GM10248 (cell line): ENCODE measurements around the gene PASK.

ENCODE experiments used
- CTCF ChIA-PET: fragments of 300-600 bp; sonication (Branson Sonifier 250); formaldehyde crosslinking; extraction: SDS; loops from one replicate; lab custom pipeline; 2021; ENCODE audit warnings: antibody characterized with exemption; lab: Yijun Ruan, JAX
- POLR2A ChIA-PET: fragments of 350-650 bp; sonication (Branson Sonifier 250); formaldehyde crosslinking; extraction: SDS; loops from one replicate; lab custom pipeline; 2020; ENCODE audit warnings: antibody characterized with exemption; lab: Yijun Ruan, JAX
- DNase-seq: peaks from one replicate; pipeline ENCODE4 v3.0.0; 2012; ENCODE audit errors: extremely low spot score
- TF ChIP-seq, protein P1 (sequence below): IDR thresholded peaks from 2 replicates; pipeline ENCODE4 v1.5.1; 2012; ENCODE audit warnings: mild to moderate bottlenecking, low read depth; ENCODE audit errors: extremely low read depth, missing control alignments, control extremely low read depth

Gene PASK

DNA sequence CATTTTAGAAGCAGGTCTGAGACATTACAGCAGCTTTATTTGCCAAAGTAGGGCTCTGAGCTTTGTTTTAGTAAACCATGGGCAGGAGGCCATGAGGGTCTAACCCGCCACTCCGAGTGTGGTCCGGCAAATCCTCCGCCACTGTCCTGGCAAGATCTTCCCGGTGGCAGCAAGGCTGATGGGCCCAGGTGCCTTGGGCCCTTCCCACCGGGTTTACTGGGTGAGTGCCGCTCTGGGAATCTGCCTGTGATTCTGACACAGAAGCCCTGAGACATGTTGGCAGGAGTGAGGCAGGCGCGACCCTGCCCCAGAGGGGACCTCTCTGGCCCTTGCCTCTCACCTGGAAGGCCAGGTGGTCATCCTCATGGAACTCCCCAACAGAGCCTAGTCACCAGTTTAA lies 77.1 kb downstream of the PASK start:
- CTCF ChIA-PET = interaction anchor here (1.3 kb wide), 1 partner anchor 88 kb away, joined by 3 read pairs; no protein-coding TSS in a partner anchor
- POLR2A ChIA-PET = no interaction called here
- TF ChIP-seq, protein P1, sequence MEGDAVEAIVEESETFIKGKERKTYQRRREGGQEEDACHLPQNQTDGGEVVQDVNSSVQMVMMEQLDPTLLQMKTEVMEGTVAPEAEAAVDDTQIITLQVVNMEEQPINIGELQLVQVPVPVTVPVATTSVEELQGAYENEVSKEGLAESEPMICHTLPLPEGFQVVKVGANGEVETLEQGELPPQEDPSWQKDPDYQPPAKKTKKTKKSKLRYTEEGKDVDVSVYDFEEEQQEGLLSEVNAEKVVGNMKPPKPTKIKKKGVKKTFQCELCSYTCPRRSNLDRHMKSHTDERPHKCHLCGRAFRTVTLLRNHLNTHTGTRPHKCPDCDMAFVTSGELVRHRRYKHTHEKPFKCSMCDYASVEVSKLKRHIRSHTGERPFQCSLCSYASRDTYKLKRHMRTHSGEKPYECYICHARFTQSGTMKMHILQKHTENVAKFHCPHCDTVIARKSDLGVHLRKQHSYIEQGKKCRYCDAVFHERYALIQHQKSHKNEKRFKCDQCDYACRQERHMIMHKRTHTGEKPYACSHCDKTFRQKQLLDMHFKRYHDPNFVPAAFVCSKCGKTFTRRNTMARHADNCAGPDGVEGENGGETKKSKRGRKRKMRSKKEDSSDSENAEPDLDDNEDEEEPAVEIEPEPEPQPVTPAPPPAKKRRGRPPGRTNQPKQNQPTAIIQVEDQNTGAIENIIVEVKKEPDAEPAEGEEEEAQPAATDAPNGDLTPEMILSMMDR = no peak
- no peak for DNase-seq

DNA sequence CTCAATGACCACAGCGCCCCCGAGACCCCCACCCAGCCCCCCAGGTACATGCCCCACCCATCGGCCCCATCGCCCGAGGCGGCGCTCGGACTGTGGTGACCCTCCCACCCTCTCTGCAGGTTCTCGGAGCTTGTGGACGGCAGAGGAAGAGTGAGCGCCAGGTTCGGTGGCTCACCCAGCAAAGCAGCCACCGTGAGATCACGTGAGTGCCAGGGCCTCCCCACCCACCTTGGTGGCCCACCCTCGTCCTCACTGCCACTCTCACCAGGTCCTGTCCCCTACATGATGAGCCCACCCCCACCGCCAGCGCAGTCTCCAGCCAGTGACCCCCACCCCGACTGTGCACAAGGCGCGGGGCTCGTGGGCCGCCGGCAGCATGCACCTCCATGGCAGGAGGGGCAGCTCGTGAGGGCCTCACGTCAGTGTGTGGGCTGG lies 77.6 kb downstream of the PASK start:
- ChIA-PET POLR2A (no interaction called here), CTCF (interaction anchor here (1.3 kb wide), 1 partner anchor 88 kb away, joined by 3 read pairs; no protein-coding TSS in a partner anchor)
- TF ChIP-seq, protein P1 = no peak
- no peak for DNase-seq

DNA sequence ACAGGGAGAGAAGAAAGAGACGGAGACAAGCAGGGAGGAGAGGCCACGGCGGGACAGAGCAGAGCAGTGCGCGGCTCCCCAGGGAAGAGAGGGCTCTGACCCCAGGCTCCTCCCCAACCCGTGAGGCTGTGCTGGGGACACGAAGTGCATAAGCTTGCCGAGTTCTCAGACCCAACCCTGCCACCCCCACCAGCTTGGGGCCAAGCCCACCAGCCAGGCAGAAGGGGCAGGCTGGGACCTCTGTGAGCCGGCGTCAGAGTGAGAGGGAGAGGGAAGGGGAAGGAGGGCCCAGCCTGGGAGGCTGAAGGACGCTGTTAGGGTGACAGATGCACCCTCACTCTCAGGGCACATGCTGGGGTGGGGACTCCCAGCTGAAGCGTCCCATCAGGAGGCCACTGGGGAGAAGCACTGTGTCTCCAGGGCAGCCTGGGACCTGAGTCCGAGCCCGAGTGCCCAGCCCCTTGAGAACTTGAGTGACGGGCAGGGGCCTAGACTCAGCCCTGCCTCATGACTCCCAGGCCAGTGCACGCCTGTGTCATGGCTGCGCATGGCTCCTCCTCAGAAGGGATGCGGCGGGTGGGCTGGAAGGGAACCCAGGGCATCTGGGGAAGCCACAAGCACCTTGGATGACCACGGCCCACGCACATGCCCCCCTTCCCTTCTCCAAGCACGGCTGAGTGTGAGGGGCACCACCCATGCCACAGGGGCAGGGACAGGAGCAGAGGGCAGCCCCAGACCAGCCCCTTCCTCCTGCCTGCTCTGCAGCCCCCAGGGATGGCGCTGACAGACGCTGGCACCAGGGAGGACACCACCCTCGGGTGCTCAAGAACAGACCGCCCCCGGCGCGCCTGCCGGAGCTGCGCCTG lies 78.2 kb downstream of the PASK start:
- TF ChIP-seq, protein P1 = no peak
- DNase-seq = no peak
- CTCF ChIA-PET = interaction anchor here (1.3 kb wide), 1 partner anchor 87 kb away, joined by 3 read pairs; no protein-coding TSS in a partner anchor
- POLR2A ChIA-PET = no interaction called here

DNA sequence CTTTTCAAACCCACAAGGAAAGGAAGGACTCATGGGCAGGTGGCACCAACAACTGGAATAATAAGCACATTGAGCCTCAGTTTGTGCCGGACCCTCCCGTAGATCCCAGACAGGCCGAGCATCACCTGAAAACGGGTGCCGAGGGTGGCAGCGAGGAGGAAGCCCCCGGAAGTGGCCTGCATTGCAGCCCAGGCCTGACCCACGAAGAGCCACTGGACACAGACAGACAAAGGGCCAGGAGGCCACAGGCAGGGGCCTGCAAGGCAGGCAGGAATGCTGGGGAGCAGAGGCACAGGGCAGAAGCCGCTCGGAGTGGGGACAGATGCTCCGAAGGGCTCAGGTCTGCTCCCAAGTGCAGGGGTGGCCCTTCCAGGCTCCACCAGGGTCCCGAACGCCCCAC lies 78.9 kb downstream of the PASK start:
- ChIA-PET CTCF (no interaction called here), POLR2A (no interaction called here)
- TF ChIP-seq, protein P1 = no peak
- DNase-seq = no peak

DNA sequence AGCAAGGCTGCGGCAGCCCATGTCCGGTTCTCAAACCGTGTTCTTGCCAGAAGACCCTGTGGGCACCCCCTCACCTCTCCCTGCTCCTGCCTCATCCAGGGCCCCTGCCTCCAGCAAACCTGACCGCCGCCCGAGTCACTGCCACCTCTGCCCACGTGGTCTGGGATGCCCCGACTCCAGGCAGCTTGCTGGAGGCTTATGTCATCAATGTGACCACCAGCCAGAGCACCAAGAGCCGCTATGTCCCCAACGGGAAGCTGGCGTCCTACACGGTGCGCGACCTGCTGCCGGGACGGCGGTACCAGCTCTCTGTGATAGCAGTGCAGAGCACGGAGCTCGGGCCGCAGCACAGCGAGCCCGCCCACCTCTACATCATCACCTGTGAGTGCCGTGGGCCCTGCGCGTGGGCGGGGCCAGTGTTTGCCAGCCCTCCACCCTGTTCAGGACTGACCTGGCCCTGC lies 79.4 kb downstream of the PASK start:
- DNase-seq = no peak
- POLR2A ChIA-PET = no interaction called here
- CTCF ChIA-PET = interaction anchor here (1.1 to 2.3 kb wide), 2 partner anchors 8 to 94 kb away, joined by 3 to 12 read pairs; no protein-coding TSS in a partner anchor
- TF ChIP-seq, protein P1 = no peak

DNA sequence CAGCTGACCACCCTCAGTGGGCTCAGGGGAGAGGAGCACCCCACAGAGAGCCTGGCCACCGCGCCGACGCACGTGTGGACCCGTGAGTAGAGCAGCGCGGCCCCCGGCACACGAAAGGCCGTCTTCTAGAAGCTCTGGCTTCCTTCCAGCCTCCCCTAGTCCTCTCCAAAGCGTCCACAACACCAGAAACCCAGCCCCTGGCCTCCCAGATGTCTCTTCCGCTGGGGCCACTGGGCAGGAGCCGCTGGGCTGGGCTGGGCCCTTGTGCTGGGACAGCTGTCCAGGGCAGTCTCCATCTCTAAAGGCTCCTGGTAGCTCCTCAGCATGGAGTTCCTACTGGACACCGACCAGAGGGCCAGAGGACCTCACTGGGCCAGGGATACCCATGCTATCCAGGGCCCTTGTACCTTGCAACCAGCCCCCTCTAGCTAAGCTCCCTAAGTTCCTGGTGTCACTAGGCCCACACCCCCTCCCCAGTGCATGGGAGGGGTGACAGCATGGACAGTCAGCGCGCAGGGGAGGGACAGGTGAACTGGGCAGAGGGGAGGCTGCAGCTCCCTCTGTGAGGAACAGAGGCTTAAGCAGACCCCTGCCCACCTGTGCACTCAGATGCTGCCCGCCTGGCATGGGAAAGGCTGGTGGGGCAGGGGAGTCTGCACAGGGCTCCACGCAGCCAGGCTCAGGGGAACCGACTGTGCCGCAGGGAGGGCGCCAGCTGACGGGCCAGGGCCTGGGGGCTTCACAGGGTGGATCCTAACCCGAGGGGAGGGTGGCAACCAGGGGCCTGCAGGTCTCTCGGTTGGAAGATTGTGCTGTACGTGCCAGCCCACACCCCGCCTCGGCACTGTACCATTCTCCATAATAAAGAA lies 80.1 kb downstream of the PASK start:
- TF ChIP-seq, protein P1 = no peak

More for the DNA sequence above, 80.1 kb downstream of the PASK start:
- ChIA-PET POLR2A (no interaction called here), CTCF (interaction anchor here (1.1 to 2.3 kb wide), 2 partner anchors 9 to 95 kb away, joined by 3 to 12 read pairs; no protein-coding TSS in a partner anchor)
- no peak for DNase-seq
